Ectodermal cell (in vitro differentiated cells): Measurements from ENCODE around the gene PCSK4.
"Not testable (repeated sequence)": the region's sequence is repeated elsewhere in the genome, so short reads cannot be mapped to it uniquely, and the experiment has no call there.

Source experiments
- H3K27ac ChIP-seq: 2 replicates; pipeline ENCODE4 v1.7.0; 2013; ENCODE audit warnings: mild to moderate bottlenecking, low read depth, low read length; ENCODE audit not compliant: insufficient read depth, poor library complexity, severe bottlenecking
- H3K27me3 ChIP-seq: 2 replicates; pipeline ENCODE4 v1.7.0; 2013; ENCODE audit warnings: mild to moderate bottlenecking, low read length; ENCODE audit not compliant: insufficient read depth, control insufficient read depth, poor library complexity, severe bottlenecking
- H3K36me3 ChIP-seq: one replicate; pipeline ENCODE4 v1.7.0; 2013; ENCODE audit warnings: low read length; ENCODE audit not compliant: control insufficient read depth, insufficient read depth
- H3K4me1 ChIP-seq: one replicate; pipeline ENCODE4 v1.7.0; 2013; ENCODE audit warnings: low read length; ENCODE audit not compliant: control insufficient read depth, insufficient read depth
- H3K4me3 ChIP-seq: 2 replicates; pipeline ENCODE4 v1.7.0; 2013; ENCODE audit warnings: low read depth, low read length, control low read depth; ENCODE audit not compliant: insufficient read depth
- H3K9me3 ChIP-seq: 2 replicates; pipeline ENCODE4 v1.7.0; 2013; ENCODE audit warnings: mild to moderate bottlenecking, low read length, moderate library complexity; ENCODE audit not compliant: control insufficient read depth
- WGBS, 2 experiments: methylation state at CpG; one replicate each; pipeline ENCODE4 v1.1.7; 2013; ENCODE audit warnings: missing lambda C conversion rate in 2 of 2; 5-methylcytosine and 5-hydroxymethylcytosine counted together

Gene PCSK4

GRCh38 chr19:1505991-1506881 lies 16.1 kb upstream of the PCSK4 start:
- Histone ChIP-seq H3K36me3 (no peaks in the 10 kb centered on the region), H3K27me3 (peaks cover 43% of the 10 kb centered on the region), H3K9me3 (no peaks in the 10 kb centered on the region), H3K27ac (no peak overlapping the region), H3K4me1 (peaks cover 11% of the 10 kb centered on the region), H3K4me3 (no peak overlapping the region)
- WGBS, 2 experiments = 90 to 91% methylated on average over 45 of the region's 45 CpGs

DNA sequence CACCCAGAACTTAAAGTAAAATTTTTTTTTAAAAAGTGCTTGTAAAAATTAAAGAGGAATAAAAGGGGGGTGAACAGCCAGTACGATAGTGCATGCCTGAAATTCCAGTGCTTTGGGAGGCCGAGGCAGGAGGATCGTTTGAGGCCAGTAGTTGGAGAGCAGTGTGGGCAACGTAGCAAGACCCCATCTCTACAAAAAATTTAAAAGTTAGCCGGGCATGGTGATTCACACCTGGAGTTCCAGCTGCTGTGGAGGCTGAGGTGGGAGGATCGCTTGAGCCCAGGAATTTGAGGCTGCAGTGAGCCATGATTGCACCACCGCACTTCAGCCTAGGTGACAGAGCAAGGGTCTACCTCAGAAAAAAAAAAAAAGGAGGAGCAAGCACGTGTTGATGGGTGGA lies 14.9 kb upstream of the PCSK4 start:
- peaks cover under 1% of the 10 kb centered on the region for H3K4me1 ChIP-seq
- peaks cover 33% of the 10 kb centered on the region for H3K27me3 ChIP-seq
- H3K4me3 ChIP-seq = no peak overlapping the region
- WGBS, 2 experiments = 80 to 81% methylated on average over 8 of the region's 8 CpGs
- H3K9me3 ChIP-seq = no peaks in the 10 kb centered on the region
- H3K36me3 ChIP-seq = no peaks in the 10 kb centered on the region
- no peak overlapping the region for H3K27ac ChIP-seq

- 66 to 69% methylated on average over 23 of the region's 23 CpGs for WGBS, 2 experiments
- H3K4me3 ChIP-seq = no peak overlapping the region
- peaks cover 30% of the 10 kb centered on the region for H3K27me3 ChIP-seq
- H3K4me1 ChIP-seq = no peaks in the 10 kb centered on the region
- no peaks in the 10 kb centered on the region for H3K9me3 ChIP-seq
- no peak overlapping the region for H3K27ac ChIP-seq
- no peaks in the 10 kb centered on the region for H3K36me3 ChIP-seq
These were observed 14.0 kb upstream of the PCSK4 start for GRCh38 chr19:1503925-1504773.

- H3K9me3 ChIP-seq = no peaks in the 10 kb centered on the region
- 21 to 22% methylated on average over 49 of the region's 49 CpGs for WGBS, 2 experiments
- H3K4me1 ChIP-seq = no peaks in the 10 kb centered on the region
- no peak overlapping the region for H3K27ac ChIP-seq
- no peaks in the 10 kb centered on the region for H3K36me3 ChIP-seq
- peaks cover 28% of the 10 kb centered on the region for H3K27me3 ChIP-seq
- no peak overlapping the region for H3K4me3 ChIP-seq
These were observed 13.2 kb upstream of the PCSK4 start for GRCh38 chr19:1503089-1503924.

- 80 to 82% methylated on average over 13 to 14 of the region's 14 CpGs for WGBS, 2 experiments
- Histone ChIP-seq H3K9me3 (no peaks in the 10 kb centered on the region), H3K36me3 (no peaks in the 10 kb centered on the region), H3K27me3 (peaks cover 28% of the 10 kb centered on the region), H3K27ac (no peak overlapping the region), H3K4me1 (peaks cover 4% of the 10 kb centered on the region), H3K4me3 (no peak overlapping the region)
These were observed 12.4 kb upstream of the PCSK4 start for GRCh38 chr19:1502433-1503088.

DNA sequence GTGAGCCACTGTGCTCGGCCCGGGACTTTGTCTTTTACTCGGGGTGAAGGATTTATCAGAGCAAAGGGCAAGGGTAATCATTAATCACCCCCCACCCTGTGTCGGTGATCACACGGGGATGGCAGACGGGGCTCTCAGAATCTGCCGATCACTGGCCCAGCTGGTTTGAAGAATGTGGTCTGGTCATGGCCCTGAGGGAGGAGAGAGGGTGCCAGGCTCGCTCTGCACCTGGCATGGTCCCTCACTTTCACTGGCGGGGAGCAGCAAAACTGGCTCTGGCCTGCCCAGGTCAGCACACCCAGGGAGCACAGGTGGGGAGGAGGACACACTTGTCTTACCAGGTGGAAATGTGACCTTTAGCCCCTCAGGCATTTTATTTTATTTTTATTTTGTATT lies 11.0 kb upstream of the PCSK4 start:
- WGBS, 2 experiments = 91 to 92% methylated on average over 9 of the region's 9 CpGs
- Histone ChIP-seq H3K27ac (no peak overlapping the region), H3K9me3 (no peaks in the 10 kb centered on the region)

GRCh38 chr19:1499231-1499630 lies 9.1 kb upstream of the PCSK4 start:
- H3K36me3 ChIP-seq = not testable (repeated sequence)

More for the DNA sequence above, 11.0 kb upstream of the PCSK4 start:
- H3K4me3 ChIP-seq = no peak overlapping the region
- peaks cover 6% of the 10 kb centered on the region for H3K4me1 ChIP-seq
- no peaks in the 10 kb centered on the region for H3K36me3 ChIP-seq
- peaks cover 28% of the 10 kb centered on the region for H3K27me3 ChIP-seq

DNA sequence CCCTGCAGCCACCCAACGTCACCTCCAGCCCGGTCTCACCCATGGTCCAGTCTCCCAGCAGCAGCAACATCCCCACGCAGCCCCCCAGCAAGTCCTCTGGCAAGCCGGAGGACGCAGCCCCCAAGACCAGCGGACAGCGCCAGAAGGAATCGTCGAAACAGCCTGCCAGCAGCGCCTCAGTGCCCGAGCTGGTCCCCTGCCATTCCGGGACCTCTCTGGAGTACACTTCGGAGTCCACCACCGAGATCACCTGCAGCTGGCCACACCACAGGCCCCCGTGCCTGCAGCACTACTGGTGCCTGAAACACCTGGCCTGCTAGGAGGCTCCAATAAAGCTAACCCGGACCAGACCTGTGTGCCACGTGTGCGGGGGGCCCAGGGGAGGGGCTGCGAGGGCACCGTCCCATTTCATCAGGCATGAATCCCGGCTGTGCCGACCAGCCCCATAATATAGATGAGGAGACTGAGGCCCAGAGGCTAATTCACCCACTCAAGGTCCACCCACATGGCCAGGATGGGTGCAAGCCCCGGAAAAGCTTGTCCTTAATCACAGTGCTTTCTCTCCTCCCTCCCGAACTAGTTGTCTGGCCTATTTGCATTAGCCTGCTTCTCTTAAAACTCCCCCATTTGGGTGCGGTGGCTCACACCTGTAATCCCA lies 7.6 kb upstream of the PCSK4 start:
- H3K4me1 ChIP-seq = peaks cover 6% of the 10 kb centered on the region
- H3K9me3 ChIP-seq = no peaks in the 10 kb centered on the region
- H3K27me3 ChIP-seq = peaks cover 19% of the 10 kb centered on the region
- WGBS, 2 experiments = 87 to 89% methylated on average over 25 of the region's 25 CpGs
- H3K4me3 ChIP-seq = no peak overlapping the region
- no peak overlapping the region for H3K27ac ChIP-seq
- H3K36me3 ChIP-seq = no peaks in the 10 kb centered on the region

More at GRCh38 chr19:1499231-1499630, 9.1 kb upstream of the PCSK4 start:
- not testable (repeated sequence) for H3K27ac ChIP-seq, H3K9me3 ChIP-seq, H3K4me1 ChIP-seq, H3K4me3 ChIP-seq
- H3K27me3 ChIP-seq = peaks cover 19% of the 10 kb centered on the region
- 95 to 96% methylated on average over 11 to 34 of the region's 34 CpGs for WGBS, 2 experiments
